Measurements from ENCODE around the gene MSRB2.

GRCh38 chr10:23095966-23096801 lies 805 bp downstream of the MSRB2 start:
- TF ChIP-seq CTCF (IDR thresholded peaks at IDR 0.05) (no peak), POLR2A (IDR thresholded peaks at IDR 0.05) (no peak)
